DND-41 (cell line): Measurements from ENCODE around the gene PPDPF.

ENCODE experiments used
- ATAC-seq: fragments of 200-7000 bp; cut with Tn5 transposase; 3 replicates; pipeline ENCODE4 v1.9.1; 2021; ENCODE audit warnings: low read depth; ENCODE audit not compliant: insufficient read depth
- DNase-seq: peaks from one replicate; pipeline ENCODE4 v3.0.0-alpha.2; 2020
- H2AFZ ChIP-seq: 2 replicates; pipeline ENCODE4 v1.6.0; 2012; ENCODE audit warnings: low read depth, low read length
- H3K27ac ChIP-seq: 2 replicates; pipeline ENCODE4 v1.5.1; 2012; ENCODE audit warnings: low read length, inconsistent platforms
- H3K27me3 ChIP-seq: fragments of 200-600 bp; sonication (generic); 2 replicates; pipeline ENCODE4 v1.6.0; 2012; ENCODE audit warnings: low read length, mild to moderate bottlenecking, inconsistent platforms; ENCODE audit not compliant: insufficient read depth, poor library complexity
- H3K36me3 ChIP-seq: 2 replicates; pipeline ENCODE4 v1.5.1; 2012; ENCODE audit warnings: low read length, inconsistent platforms; ENCODE audit not compliant: insufficient read depth
- H3K4me1 ChIP-seq: 2 replicates; pipeline ENCODE4 v1.5.1; 2012; ENCODE audit warnings: mild to moderate bottlenecking, low read length; ENCODE audit not compliant: insufficient read depth
- H3K4me2 ChIP-seq: 2 replicates; pipeline ENCODE4 v1.6.0; 2012; ENCODE audit warnings: mild to moderate bottlenecking, moderate library complexity, low read length, inconsistent platforms; ENCODE audit not compliant: insufficient read depth
- H3K4me3 ChIP-seq, 2 experiments: fragments of 200-600 bp in 1 of 2; shearing (Covaris generic) in 1 of 2; 2 replicates each; pipeline ENCODE4 v1.5.1; 2012 to 2016; ENCODE audit warnings: inconsistent platforms in 2 of 2, low read length in 2 of 2, mild to moderate bottlenecking in 2 of 2, low read depth in 1 of 2, moderate library complexity in 1 of 2
- H3K79me2 ChIP-seq: 2 replicates; pipeline ENCODE4 v1.6.0; 2012; ENCODE audit warnings: low read length, inconsistent platforms; ENCODE audit not compliant: insufficient read depth
- H3K9ac ChIP-seq: 2 replicates; pipeline ENCODE4 v1.6.0; 2012; ENCODE audit warnings: low read depth, mild to moderate bottlenecking, inconsistent platforms, low read length, moderate library complexity
- H3K9me3 ChIP-seq: 2 replicates; pipeline ENCODE4 v1.5.1; 2012; ENCODE audit warnings: low read length, moderate library complexity, mild to moderate bottlenecking, inconsistent platforms; ENCODE audit not compliant: insufficient read depth, severe bottlenecking
- H4K20me1 ChIP-seq: 2 replicates; pipeline ENCODE4 v1.6.0; 2012; ENCODE audit warnings: low read length; ENCODE audit not compliant: insufficient read depth
- EZH2 ChIP-seq: IDR thresholded peaks from 3 replicates; pipeline ENCODE4 v1.6.1; 2012; ENCODE audit warnings: borderline replicate concordance, low read depth, mild to moderate bottlenecking, moderate library complexity, low read length, inconsistent platforms; ENCODE audit not compliant: severe bottlenecking
- TF ChIP-seq, protein P1 (sequence below): IDR thresholded peaks from 2 replicates; pipeline ENCODE4 v1.5.1; 2012; ENCODE audit warnings: borderline replicate concordance, low read length, moderate library complexity, mild to moderate bottlenecking; ENCODE audit not compliant: poor library complexity, severe bottlenecking; ENCODE audit errors: extremely low read depth

Gene PPDPF

DNA sequence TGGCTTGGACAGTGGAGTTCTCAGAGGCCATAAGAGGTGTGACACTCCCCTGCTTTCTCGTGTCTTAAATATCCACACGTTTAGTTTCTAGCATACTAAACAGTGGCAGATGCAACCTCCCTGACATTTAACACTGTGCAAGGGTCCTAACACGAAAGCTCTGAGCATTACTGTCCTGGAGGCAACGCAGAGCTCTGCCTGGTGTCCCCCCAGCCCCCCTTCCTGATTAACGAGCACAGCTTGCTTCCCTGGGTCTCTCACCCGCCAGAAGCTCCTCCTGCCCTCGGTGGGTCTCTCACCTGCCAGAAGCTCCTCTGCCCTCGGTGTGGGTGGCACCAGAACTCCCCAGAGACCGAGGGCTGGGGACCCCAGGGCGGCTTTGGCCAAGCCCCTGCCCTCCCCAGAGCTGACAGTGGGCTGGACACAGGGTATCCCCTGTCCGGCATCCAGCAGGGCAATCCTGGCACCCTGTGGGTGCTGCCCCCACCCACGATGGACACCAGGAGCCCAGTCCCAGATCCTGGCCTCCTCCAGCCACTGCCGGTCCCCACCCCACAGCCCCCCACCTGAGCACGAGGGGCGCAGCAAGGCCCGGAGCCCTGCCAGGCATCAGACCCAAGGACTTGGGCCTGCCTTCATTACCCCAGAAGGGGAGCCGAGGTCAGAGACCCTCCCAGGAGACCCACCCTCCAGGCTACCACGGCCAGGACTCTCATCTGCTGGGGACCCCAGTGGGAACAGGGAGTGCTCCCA, 35.7 kb upstream of the PPDPF start:
- no peaks in the 10 kb centered on the region for H3K36me3 ChIP-seq
- no peaks in the 10 kb centered on the region for H3K9me3 ChIP-seq
- no peak overlapping the region for H3K27ac ChIP-seq
- H3K4me1 ChIP-seq: no peaks in the 10 kb centered on the region
- no peak overlapping the region for H3K9ac ChIP-seq
- H3K27me3 ChIP-seq: no peaks in the 10 kb centered on the region
- ATAC-seq: no peak
- H3K4me2 ChIP-seq: no peak overlapping the region
- TF ChIP-seq EZH2: no peak
- TF ChIP-seq, protein P1, sequence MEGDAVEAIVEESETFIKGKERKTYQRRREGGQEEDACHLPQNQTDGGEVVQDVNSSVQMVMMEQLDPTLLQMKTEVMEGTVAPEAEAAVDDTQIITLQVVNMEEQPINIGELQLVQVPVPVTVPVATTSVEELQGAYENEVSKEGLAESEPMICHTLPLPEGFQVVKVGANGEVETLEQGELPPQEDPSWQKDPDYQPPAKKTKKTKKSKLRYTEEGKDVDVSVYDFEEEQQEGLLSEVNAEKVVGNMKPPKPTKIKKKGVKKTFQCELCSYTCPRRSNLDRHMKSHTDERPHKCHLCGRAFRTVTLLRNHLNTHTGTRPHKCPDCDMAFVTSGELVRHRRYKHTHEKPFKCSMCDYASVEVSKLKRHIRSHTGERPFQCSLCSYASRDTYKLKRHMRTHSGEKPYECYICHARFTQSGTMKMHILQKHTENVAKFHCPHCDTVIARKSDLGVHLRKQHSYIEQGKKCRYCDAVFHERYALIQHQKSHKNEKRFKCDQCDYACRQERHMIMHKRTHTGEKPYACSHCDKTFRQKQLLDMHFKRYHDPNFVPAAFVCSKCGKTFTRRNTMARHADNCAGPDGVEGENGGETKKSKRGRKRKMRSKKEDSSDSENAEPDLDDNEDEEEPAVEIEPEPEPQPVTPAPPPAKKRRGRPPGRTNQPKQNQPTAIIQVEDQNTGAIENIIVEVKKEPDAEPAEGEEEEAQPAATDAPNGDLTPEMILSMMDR: no peak
- no peak for DNase-seq
- no peak overlapping the region for H2AFZ ChIP-seq
- no peaks in the 10 kb centered on the region for H3K79me2 ChIP-seq
- no peak overlapping the region for H3K4me3 ChIP-seq
- H4K20me1 ChIP-seq: peaks cover 5% of the 10 kb centered on the region; the same call in 1 of the 2 replicates

DNA sequence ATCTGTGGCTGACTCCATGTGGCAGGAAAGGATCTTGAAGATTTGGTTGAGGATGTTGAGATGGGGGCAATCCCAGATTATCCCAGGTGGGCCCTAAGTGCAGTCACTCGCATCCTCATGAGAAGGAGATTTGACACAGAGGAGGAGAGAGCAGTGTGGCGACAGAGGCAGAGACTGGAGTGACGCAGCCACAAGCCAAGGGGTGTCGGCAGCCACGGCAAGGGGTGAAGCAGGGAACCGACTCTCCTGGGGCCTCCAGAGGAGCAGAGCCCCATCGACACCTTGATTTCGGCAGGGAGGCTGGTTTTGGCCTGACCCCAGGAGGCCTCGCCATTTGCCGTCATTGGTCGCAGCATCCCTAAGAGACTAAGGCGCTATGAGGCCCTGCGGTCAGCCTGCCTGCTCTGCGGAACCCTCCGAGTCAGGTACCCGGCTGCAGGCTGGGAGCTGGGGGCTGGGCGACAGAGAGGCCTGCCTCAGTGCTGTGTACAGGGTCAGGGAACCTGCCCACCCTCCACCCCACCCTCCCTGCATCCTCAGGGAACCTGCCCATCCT, 34.2 kb upstream of the PPDPF start:
- Histone ChIP-seq H3K27ac (no peak overlapping the region), H3K79me2 (no peaks in the 10 kb centered on the region), H3K9me3 (no peaks in the 10 kb centered on the region), H3K4me2 (no peak overlapping the region), H3K27me3 (no peaks in the 10 kb centered on the region), H3K4me3 (no peak overlapping the region), H4K20me1 (peaks cover 5% of the 10 kb centered on the region), H3K4me1 (no peaks in the 10 kb centered on the region), H2AFZ (no peak overlapping the region), H3K9ac (no peak overlapping the region), H3K36me3 (no peaks in the 10 kb centered on the region)
- ATAC-seq: no peak
- TF ChIP-seq, protein P1: no peak
- TF ChIP-seq EZH2: no peak
- DNase-seq: no peak

DNA sequence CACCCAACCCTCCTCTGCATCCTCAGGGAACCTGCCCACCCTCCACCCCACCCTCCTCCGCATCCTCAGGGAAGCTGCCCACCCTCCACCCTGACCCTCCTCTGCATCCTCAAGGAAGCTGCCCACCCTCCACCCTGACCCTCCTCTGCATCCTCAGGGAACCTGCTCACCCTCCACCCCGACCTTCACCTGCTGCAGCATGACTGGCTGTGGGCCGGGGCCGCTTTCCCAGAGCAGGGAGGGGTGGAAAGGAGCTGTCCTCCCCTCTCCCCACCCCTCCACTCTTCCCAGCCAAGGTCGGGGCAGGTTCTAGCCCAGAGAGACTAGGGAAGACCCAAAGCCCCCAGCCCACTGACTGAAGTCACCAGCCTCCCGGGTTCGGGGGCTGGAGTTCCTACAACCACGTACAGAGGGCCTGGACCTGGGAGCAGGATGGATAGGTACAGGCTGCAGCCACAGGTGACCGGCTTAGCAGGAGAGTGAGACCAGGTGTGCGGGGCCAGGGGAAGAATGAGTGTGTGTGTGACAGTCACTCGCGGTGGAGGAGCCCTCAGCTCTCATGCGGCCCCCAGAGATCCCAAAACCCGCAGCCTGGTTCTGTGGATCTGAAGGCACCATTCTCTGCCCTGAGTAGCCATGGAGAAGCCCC, 33.3 kb upstream of the PPDPF start:
- Histone ChIP-seq H3K79me2 (no peaks in the 10 kb centered on the region), H3K9me3 (no peaks in the 10 kb centered on the region), H3K9ac (no peak overlapping the region), H3K4me1 (no peaks in the 10 kb centered on the region), H3K4me2 (no peak overlapping the region), H3K27ac (no peak overlapping the region), H2AFZ (no peak overlapping the region), H3K36me3 (no peaks in the 10 kb centered on the region), H4K20me1 (peaks cover 5% of the 10 kb centered on the region), H3K4me3 (no peak overlapping the region), H3K27me3 (no peaks in the 10 kb centered on the region)
- TF ChIP-seq, protein P1: no peak
- TF ChIP-seq EZH2: no peak
- DNase-seq (no peak), ATAC-seq (no peak)
